ENCODE measurements around the gene CANT1.

CANT1 gene

GRCh38 chr17:78961571-78961970, 48.0 kb downstream of the CANT1 start:
- WGBS = 97% methylated on average over 4 of the region's 4 CpGs
- Histone ChIP-seq H3K4me3 (ENCODE audit: low read length) (no peak overlapping the region), H3K27me3 (ENCODE audit: insufficient read depth, low read length) (no peaks in the 10 kb centered on the region), H3K27ac (ENCODE audit: low read depth, low read length) (no peak overlapping the region), H3K36me3 (ENCODE audit: insufficient read depth, low read length) (no peaks in the 10 kb centered on the region), H3K9me3 (ENCODE audit: insufficient read depth, low read depth, low read length) (no peaks in the 10 kb centered on the region), H3K4me1 (ENCODE audit: insufficient read depth, low read length) (no peaks in the 10 kb centered on the region; the same call in 1 of the 2 replicates), H3K9ac (ENCODE audit: low read depth, low read length) (no peak overlapping the region)

DNA sequence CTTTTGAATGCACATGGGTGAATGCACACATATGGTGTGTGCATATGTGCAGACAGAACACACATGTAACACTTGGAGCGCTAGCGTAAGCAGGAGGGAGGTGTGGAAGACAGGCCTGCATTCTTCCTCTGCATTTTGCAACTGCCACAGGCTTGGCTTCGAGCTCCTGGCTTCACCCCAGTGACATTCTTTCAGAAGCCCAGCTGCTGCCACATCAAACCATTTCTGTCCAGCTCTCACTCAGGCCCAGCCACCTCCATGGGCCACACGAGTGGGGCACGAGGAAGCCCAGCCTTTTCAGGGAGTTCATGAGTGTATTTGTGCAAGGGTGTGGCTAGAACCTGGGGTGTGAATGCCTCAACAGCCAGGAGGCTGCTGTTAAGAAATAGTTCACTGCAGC, 48.6 kb downstream of the CANT1 start:
- WGBS = 92% methylated on average over 5 of the region's 5 CpGs
- H3K27ac ChIP-seq (ENCODE audit: low read depth, low read length) = no peak overlapping the region
- H3K27me3 ChIP-seq (ENCODE audit: insufficient read depth, low read length) = no peaks in the 10 kb centered on the region
- no peaks in the 10 kb centered on the region for H3K9me3 ChIP-seq (ENCODE audit: insufficient read depth, low read depth, low read length)
- no peaks in the 10 kb centered on the region for H3K36me3 ChIP-seq (ENCODE audit: insufficient read depth, low read length)
- H3K9ac ChIP-seq (ENCODE audit: low read depth, low read length) = no peak overlapping the region
- H3K4me3 ChIP-seq (ENCODE audit: low read length) = no peak overlapping the region
- H3K4me1 ChIP-seq (ENCODE audit: insufficient read depth, low read length) = no peaks in the 10 kb centered on the region; the same call in 1 of the 2 replicates

- WGBS = 90% methylated on average over 12 of the region's 12 CpGs
- no peaks in the 10 kb centered on the region for H3K9me3 ChIP-seq (ENCODE audit: insufficient read depth, low read depth, low read length)
- H3K27ac ChIP-seq (ENCODE audit: low read depth, low read length) = no peak overlapping the region
- H3K36me3 ChIP-seq (ENCODE audit: insufficient read depth, low read length) = no peaks in the 10 kb centered on the region
- no peaks in the 10 kb centered on the region; the same call in 1 of the 2 replicates for H3K4me1 ChIP-seq (ENCODE audit: insufficient read depth, low read length)
- H3K4me3 ChIP-seq (ENCODE audit: low read length) = no peak overlapping the region
- no peak overlapping the region for H3K9ac ChIP-seq (ENCODE audit: low read depth, low read length)
- H3K27me3 ChIP-seq (ENCODE audit: insufficient read depth, low read length) = no peaks in the 10 kb centered on the region
Measured at GRCh38 chr17:78959803-78960202, 49.8 kb downstream of the CANT1 start.

GRCh38 chr17:78958641-78959127, 50.9 kb downstream of the CANT1 start:
- Histone ChIP-seq H3K9ac (ENCODE audit: low read depth, low read length) (no peak overlapping the region), H3K36me3 (ENCODE audit: insufficient read depth, low read length) (no peaks in the 10 kb centered on the region), H3K9me3 (ENCODE audit: insufficient read depth, low read depth, low read length) (no peaks in the 10 kb centered on the region), H3K4me3 (ENCODE audit: low read length) (no peak overlapping the region), H3K27ac (ENCODE audit: low read depth, low read length) (no peak overlapping the region), H3K4me1 (ENCODE audit: insufficient read depth, low read length) (peaks cover 3% of the 10 kb centered on the region), H3K27me3 (ENCODE audit: insufficient read depth, low read length) (no peaks in the 10 kb centered on the region)
- 87% methylated on average over 7 of the region's 7 CpGs for WGBS

DNA sequence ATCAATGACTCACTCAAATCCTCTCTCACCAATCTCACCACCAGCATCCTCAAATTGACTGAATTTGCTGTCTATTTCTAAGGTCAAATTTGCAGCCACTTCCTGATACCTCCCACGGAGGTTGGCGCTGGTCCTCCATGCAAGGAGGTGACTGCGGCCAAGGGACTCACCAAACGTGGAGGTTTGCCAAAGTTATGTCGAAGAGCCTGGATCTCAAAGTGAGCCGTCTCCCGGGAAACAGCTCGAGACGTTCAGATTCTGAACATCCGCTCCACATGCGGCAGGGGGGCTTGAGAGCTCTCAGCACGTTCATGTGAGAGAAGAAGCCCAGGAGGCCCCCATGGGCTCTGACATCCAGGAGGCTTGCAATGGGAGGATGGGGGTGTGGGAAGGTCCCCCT, 52.4 kb downstream of the CANT1 start:
- WGBS = 89% methylated on average over 12 of the region's 12 CpGs
- H3K9ac ChIP-seq (ENCODE audit: low read depth, low read length) = no peak overlapping the region
- H3K27me3 ChIP-seq (ENCODE audit: insufficient read depth, low read length) = no peaks in the 10 kb centered on the region

DNA sequence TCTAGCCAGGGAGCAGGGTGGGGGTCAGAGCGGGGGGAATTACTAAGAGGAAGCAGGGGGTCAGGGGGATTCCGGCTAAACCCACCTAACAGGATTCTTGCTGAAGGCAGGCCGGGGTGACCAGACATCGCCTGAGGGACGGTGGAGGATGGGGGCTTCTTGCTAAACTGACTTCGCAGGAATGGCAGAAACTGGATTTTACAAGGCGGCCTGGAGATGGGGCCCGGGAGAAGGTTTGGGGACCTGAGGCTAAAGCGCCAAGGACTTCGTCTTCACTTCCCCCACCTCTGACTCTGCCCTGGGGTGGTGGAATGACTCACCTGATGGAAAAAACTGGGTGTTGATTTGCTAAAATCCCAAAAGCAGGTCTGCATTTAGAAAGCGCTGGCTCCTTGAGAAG, 53.3 kb downstream of the CANT1 start:
- no peak overlapping the region for H3K4me3 ChIP-seq (ENCODE audit: low read length)
- no peaks in the 10 kb centered on the region for H3K36me3 ChIP-seq (ENCODE audit: insufficient read depth, low read length)
- H3K27me3 ChIP-seq (ENCODE audit: insufficient read depth, low read length) = no peaks in the 10 kb centered on the region
- no peaks in the 10 kb centered on the region for H3K9me3 ChIP-seq (ENCODE audit: insufficient read depth, low read depth, low read length)
- no peak overlapping the region for H3K27ac ChIP-seq (ENCODE audit: low read depth, low read length)
- peaks cover 3% of the 10 kb centered on the region for H3K4me1 ChIP-seq (ENCODE audit: insufficient read depth, low read length)
- WGBS = 83% methylated on average over 11 of the region's 11 CpGs
- no peak overlapping the region for H3K9ac ChIP-seq (ENCODE audit: low read depth, low read length)

More for the DNA sequence above, 52.4 kb downstream of the CANT1 start:
- H3K36me3 ChIP-seq (ENCODE audit: insufficient read depth, low read length) = no peaks in the 10 kb centered on the region
- H3K9me3 ChIP-seq (ENCODE audit: insufficient read depth, low read depth, low read length) = no peaks in the 10 kb centered on the region
- no peak overlapping the region for H3K4me3 ChIP-seq (ENCODE audit: low read length)
- peaks cover 3% of the 10 kb centered on the region for H3K4me1 ChIP-seq (ENCODE audit: insufficient read depth, low read length)
- H3K27ac ChIP-seq (ENCODE audit: low read depth, low read length) = no peak overlapping the region

DNA sequence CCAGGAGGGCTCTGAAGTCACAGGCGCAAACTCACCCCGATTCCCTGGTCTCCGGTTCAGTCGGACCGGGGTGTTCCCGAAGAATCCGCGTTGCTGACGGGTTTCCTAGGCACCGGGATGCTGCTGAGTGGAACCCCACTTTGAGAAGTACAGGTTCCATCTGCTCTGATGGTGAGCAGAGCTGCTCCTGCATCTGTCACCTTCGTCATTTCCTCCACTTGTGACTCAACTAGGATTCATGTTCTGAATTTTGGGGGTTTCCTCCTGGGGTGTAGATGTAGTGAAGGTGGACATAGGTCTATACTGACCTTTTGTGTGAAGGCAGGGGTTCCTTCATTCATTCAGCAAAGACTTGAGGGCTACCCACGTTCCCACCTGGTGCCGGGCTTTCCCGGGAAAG, 54.9 kb downstream of the CANT1 start:
- H3K27ac ChIP-seq (ENCODE audit: low read depth, low read length) = no peak overlapping the region
- H3K27me3 ChIP-seq (ENCODE audit: insufficient read depth, low read length) = no peaks in the 10 kb centered on the region
- WGBS = 94% methylated on average over 14 of the region's 14 CpGs
- no peaks in the 10 kb centered on the region for H3K36me3 ChIP-seq (ENCODE audit: insufficient read depth, low read length)
- H3K4me1 ChIP-seq (ENCODE audit: insufficient read depth, low read length) = peaks cover 3% of the 10 kb centered on the region
- H3K9ac ChIP-seq (ENCODE audit: low read depth, low read length) = no peak overlapping the region
- H3K9me3 ChIP-seq (ENCODE audit: insufficient read depth, low read depth, low read length) = peaks cover 13% of the 10 kb centered on the region
- H3K4me3 ChIP-seq (ENCODE audit: low read length) = no peak overlapping the region

- no peak overlapping the region for H3K4me3 ChIP-seq (ENCODE audit: low read length)
- H3K27me3 ChIP-seq (ENCODE audit: insufficient read depth, low read length) = no peaks in the 10 kb centered on the region
- no peak overlapping the region for H3K27ac ChIP-seq (ENCODE audit: low read depth, low read length)
- peaks cover 3% of the 10 kb centered on the region for H3K4me1 ChIP-seq (ENCODE audit: insufficient read depth, low read length)
- 77% methylated on average over 29 of the region's 29 CpGs for WGBS
- H3K36me3 ChIP-seq (ENCODE audit: insufficient read depth, low read length) = no peaks in the 10 kb centered on the region
- peaks cover 13% of the 10 kb centered on the region for H3K9me3 ChIP-seq (ENCODE audit: insufficient read depth, low read depth, low read length)
- no peak overlapping the region for H3K9ac ChIP-seq (ENCODE audit: low read depth, low read length)
Measured at GRCh38 chr17:78953356-78954350, 55.9 kb downstream of the CANT1 start.

DNA sequence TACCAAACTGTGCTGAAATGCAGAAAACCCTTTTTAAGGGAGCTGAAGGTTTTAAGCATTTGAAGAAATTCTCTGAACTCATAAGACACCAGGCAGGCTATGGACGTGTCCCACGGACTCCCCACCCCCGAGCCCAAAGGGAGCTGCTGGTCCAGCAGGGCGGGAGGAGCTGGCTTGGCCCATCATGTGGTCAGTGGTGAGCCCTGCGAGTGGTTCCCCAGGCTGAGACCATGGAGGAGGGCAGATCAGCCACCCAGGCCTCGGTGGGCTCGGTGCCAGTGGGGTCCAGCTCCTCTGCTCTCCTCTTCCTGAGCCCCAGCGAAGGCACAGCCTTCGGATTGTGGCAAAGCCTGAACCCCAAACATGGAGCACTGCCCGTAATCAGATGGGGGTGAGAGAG, 56.9 kb downstream of the CANT1 start:
- Histone ChIP-seq H3K9me3 (ENCODE audit: insufficient read depth, low read depth, low read length) (peaks cover 13% of the 10 kb centered on the region), H3K4me3 (ENCODE audit: low read length) (no peak overlapping the region), H3K36me3 (ENCODE audit: insufficient read depth, low read length) (no peaks in the 10 kb centered on the region), H3K9ac (ENCODE audit: low read depth, low read length) (no peak overlapping the region), H3K27me3 (ENCODE audit: insufficient read depth, low read length) (no peaks in the 10 kb centered on the region), H3K4me1 (ENCODE audit: insufficient read depth, low read length) (peaks cover 3% of the 10 kb centered on the region), H3K27ac (ENCODE audit: low read depth, low read length) (no peak overlapping the region)
- WGBS = 91% methylated on average over 10 of the region's 10 CpGs

DNA sequence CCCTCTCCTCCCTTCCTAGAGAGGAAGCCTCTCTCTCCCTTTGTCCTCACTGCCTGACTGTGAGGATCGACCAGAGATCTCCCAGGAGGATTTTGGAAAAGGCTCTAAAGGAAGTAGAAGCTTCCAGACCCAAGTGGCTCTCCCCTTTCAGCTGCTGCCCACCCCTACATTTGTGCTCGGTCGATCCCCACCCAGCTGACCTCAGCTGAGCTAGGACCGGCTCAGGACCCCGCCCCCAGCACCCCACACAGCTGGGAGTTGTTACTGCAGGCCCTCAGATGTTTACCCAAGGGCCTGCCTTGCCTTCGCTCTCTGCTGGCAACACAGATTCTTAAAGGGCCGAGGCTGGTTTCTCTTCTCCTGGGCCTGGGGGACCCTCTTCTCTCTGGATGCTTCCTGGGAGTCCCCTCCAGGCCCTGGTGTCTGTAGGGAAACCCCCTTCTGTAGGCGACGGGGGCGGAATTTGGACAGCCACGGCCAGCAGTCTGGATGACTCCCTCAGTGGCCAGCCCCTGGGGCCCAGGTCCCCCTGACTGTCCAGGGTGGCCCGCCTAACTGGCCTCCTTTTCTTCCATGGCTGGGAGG, 57.5 kb downstream of the CANT1 start:
- Histone ChIP-seq H3K9ac (ENCODE audit: low read depth, low read length) (no peak overlapping the region), H3K27ac (ENCODE audit: low read depth, low read length) (no peak overlapping the region), H3K36me3 (ENCODE audit: insufficient read depth, low read length) (no peaks in the 10 kb centered on the region), H3K4me1 (ENCODE audit: insufficient read depth, low read length) (peaks cover 3% of the 10 kb centered on the region), H3K9me3 (ENCODE audit: insufficient read depth, low read depth, low read length) (peaks cover 13% of the 10 kb centered on the region), H3K27me3 (ENCODE audit: insufficient read depth, low read length) (no peaks in the 10 kb centered on the region), H3K4me3 (ENCODE audit: low read length) (no peak overlapping the region)
- WGBS = 72% methylated on average over 12 of the region's 12 CpGs

- H3K27me3 ChIP-seq (ENCODE audit: insufficient read depth, low read length) = no peaks in the 10 kb centered on the region
- H3K27ac ChIP-seq (ENCODE audit: low read depth, low read length) = no peak overlapping the region
Measured at GRCh38 chr17:78950870-78951269, 58.7 kb downstream of the CANT1 start.

More at GRCh38 chr17:78950870-78951269, 58.7 kb downstream of the CANT1 start:
- Histone ChIP-seq H3K4me3 (ENCODE audit: low read length) (no peak overlapping the region), H3K4me1 (ENCODE audit: insufficient read depth, low read length) (peaks cover 3% of the 10 kb centered on the region; the same call in 1 of the 2 replicates), H3K9me3 (ENCODE audit: insufficient read depth, low read depth, low read length) (peaks cover 13% of the 10 kb centered on the region), H3K36me3 (ENCODE audit: insufficient read depth, low read length) (no peaks in the 10 kb centered on the region), H3K9ac (ENCODE audit: low read depth, low read length) (no peak overlapping the region)
- WGBS = 90% methylated on average over 2 of the region's 2 CpGs
